Prostate gland (tissue), 2 donors: ENCODE results near the gene TEX9.

ENCODE experiments used
- CTCF ChIP-seq, 4 experiments: fragments of 200-600 bp in 2 of 4; fragments of 450-650 bp in 2 of 4; sonication (generic) in 2 of 4; IDR thresholded peaks; 1 replicate in 3 of 4; 2 replicates in 1 of 4; pipeline ENCODE4 v1.5.1; 2016 to 2019; ENCODE audit warnings: antibody characterized with exemption in 4 of 4, mild to moderate bottlenecking in 2 of 4, moderate library complexity in 2 of 4
- POLR2AphosphoS5 ChIP-seq: sonication (generic); formaldehyde crosslinking; IDR thresholded peaks from one replicate; pipeline ENCODE4 v1.6.1; 2017; ENCODE audit warnings: antibody characterized with exemption

GRCh38 chr15:56472278-56472677, 107.1 kb downstream of the TEX9 start:
- TF ChIP-seq POLR2AphosphoS5 (no peak), CTCF (IDR thresholded peaks at IDR 0.05) (no peak)
